HepG2 (cell line): ENCODE measurements around the gene SOX21. TPM values are rescaled to one million over a fixed set of nuclear protein-coding genes. Genes with fewer than 3 reads are reported as not detected.

Source experiments
- ATAC-seq: fragments of 200-7000 bp; cut with Tn5 transposase; 3 replicates; pipeline ENCODE4 v1.9.1; 2020; ENCODE audit warnings: mild to moderate bottlenecking, moderate library complexity
- BruUV-seq: library from RNA; stranded (reverse); fragments of 400-500 nt; replicated peaks from 2 replicates; lab custom pipeline; 2021; lab: Mats Ljungman, UMichigan
- CTCF ChIA-PET: fragments of 300-600 bp; formaldehyde crosslinking; extraction: SDS; loops from one replicate; lab custom pipeline; 2021; ENCODE audit warnings: low total read pairs, inconsistent platforms, low intra/inter-chr PET ratio; lab: Yijun Ruan, JAX
- POLR2A ChIA-PET: fragments of 350-600 bp; sonication (Branson Sonifier 250); formaldehyde crosslinking; loops from one replicate; lab custom pipeline; 2020; ENCODE audit warnings: antibody characterized with exemption, inconsistent platforms; lab: Yijun Ruan, JAX
- DNase-seq: peaks from one replicate; pipeline ENCODE4 v3.0.0-alpha.2; 2015; ENCODE audit warnings: low spot score
- FAIRE-seq: peaks from 3 replicates; lab custom pipeline; 2011; peaks lifted over from hg19 to GRCh38; lab: Jason Lieb, UNC
- H2AFZ ChIP-seq: one replicate; pipeline ENCODE4 v1.6.1; 2011; ENCODE audit warnings: low read length, inconsistent platforms
- H3K27ac ChIP-seq: fragments of 300-600 bp; 3 replicates; pipeline ENCODE4 v1.8.0; 2011; ENCODE audit warnings: mixed run types, mild to moderate bottlenecking, mixed read lengths, low read length, inconsistent platforms; ENCODE audit not compliant: insufficient read depth; ENCODE audit errors: extremely low read length
- H3K27me3 ChIP-seq, 2 experiments: fragments of 200-600 bp in 1 of 2; 2 replicates in 1 of 2; 3 replicates in 1 of 2; pipeline versions ENCODE4 v1.6.0 to v1.8.0; 2011; ENCODE audit warnings: low read length in 2 of 2, mild to moderate bottlenecking in 2 of 2, moderate library complexity in 2 of 2, inconsistent platforms in 1 of 2; ENCODE audit not compliant: insufficient read depth in 2 of 2, control insufficient read depth in 1 of 2
- H3K36me3 ChIP-seq, 2 experiments: fragments of 200-600 bp in 1 of 2; replicated peaks in 1 of 2; 2 replicates in 1 of 2; 3 replicates in 1 of 2; pipeline versions ENCODE4 v1.5.1 to v1.8.0; 2011; ENCODE audit warnings: low read length in 2 of 2, inconsistent platforms in 1 of 2; ENCODE audit not compliant: insufficient read depth in 2 of 2, control insufficient read depth in 1 of 2
- H3K4me1 ChIP-seq: 2 replicates; pipeline ENCODE4 v1.5.1; 2012; ENCODE audit warnings: low read length, inconsistent platforms; ENCODE audit not compliant: insufficient read depth
- H3K4me2 ChIP-seq: 2 replicates; pipeline ENCODE4 v1.6.0; 2011; ENCODE audit warnings: low read depth, low read length, inconsistent platforms
- H3K4me3 ChIP-seq, 3 experiments: fragments of 200-600 bp in 1 of 3; sonication (generic), shearing (Covaris generic) in 1 of 3; replicated peaks in 1 of 3; 2 replicates each; pipeline ENCODE4 v1.5.1; 2011 to 2016; ENCODE audit warnings: low read length in 3 of 3, inconsistent platforms in 2 of 3, low read depth in 2 of 3, mild to moderate bottlenecking in 2 of 3, control low read depth in 1 of 3, mixed read lengths in 1 of 3; ENCODE audit not compliant: insufficient read depth in 1 of 3
- H3K79me2 ChIP-seq: one replicate; pipeline ENCODE4 v1.6.1; 2011; ENCODE audit warnings: low read length, inconsistent platforms; ENCODE audit not compliant: insufficient read depth
- H3K9ac ChIP-seq: 2 replicates; pipeline ENCODE4 v1.6.0; 2011; ENCODE audit warnings: mild to moderate bottlenecking, low read depth, low read length, inconsistent platforms; ENCODE audit not compliant: insufficient read depth
- H3K9me3 ChIP-seq: 2 replicates; pipeline ENCODE4 v1.5.1; 2012; ENCODE audit warnings: mild to moderate bottlenecking, low read length
- H4K20me1 ChIP-seq: 2 replicates; pipeline ENCODE4 v1.6.0; 2011; ENCODE audit warnings: inconsistent platforms, mild to moderate bottlenecking, low read length, moderate library complexity; ENCODE audit not compliant: insufficient read depth
- ATF7 ChIP-seq, 2 experiments: fragments of 450-650 bp in 1 of 2; sonication (generic) in 1 of 2; formaldehyde crosslinking in 1 of 2; IDR thresholded peaks; 2 replicates each; pipeline versions ENCODE4 v1.4.0 to v1.6.1; 2016 to 2020; ENCODE audit warnings: antibody characterized with exemption in 1 of 2, mild to moderate bottlenecking in 1 of 2, missing genetic modification reagents in 1 of 2
- DNMT3B ChIP-seq: conservative IDR thresholded peaks from 2 replicates; pipeline ENCODE4 v1.6.1; 2016; ENCODE audit warnings: missing biosample characterization, control low read depth
- FOXA1 ChIP-seq, 2 experiments: fragments of 450-650 bp in 1 of 2; sonication (generic) in 1 of 2; formaldehyde crosslinking in 1 of 2; IDR thresholded peaks; 2 replicates each; pipeline versions ENCODE4 v1.4.0 to v1.6.1; 2016 to 2020; ENCODE audit warnings: missing genetic modification reagents in 1 of 2
- GATAD2A ChIP-seq: IDR thresholded peaks from 2 replicates; pipeline ENCODE4 v1.6.1; 2016
- HNF4G ChIP-seq, 2 experiments: sonication (generic) in 1 of 2; formaldehyde crosslinking in 1 of 2; IDR thresholded peaks; 2 replicates each; pipeline versions ENCODE4 v1.4.0 to v1.6.1; 2011 to 2020; ENCODE audit warnings: borderline replicate concordance in 2 of 2, low read depth in 2 of 2, mild to moderate bottlenecking in 2 of 2, low read length in 1 of 2, missing genetic modification reagents in 1 of 2, moderate library complexity in 1 of 2
- KDM5A ChIP-seq: fragments of 200-600 bp; sonication (generic); IDR thresholded peaks from 2 replicates; pipeline ENCODE4 v1.7.0; 2018; ENCODE audit warnings: antibody characterized with exemption, mild to moderate bottlenecking, low read length, borderline replicate concordance
- MAZ ChIP-seq, 2 experiments: sonication (generic) in 1 of 2; formaldehyde crosslinking in 1 of 2; IDR thresholded peaks; 2 replicates each; pipeline versions ENCODE4 v1.5.0 to v1.6.1; 2012 to 2020; ENCODE audit warnings: low read depth in 2 of 2, mild to moderate bottlenecking in 2 of 2, borderline replicate concordance in 1 of 2, improper control_type of control experiment in 1 of 2, low read length in 1 of 2, missing genetic modification reagents in 1 of 2, moderate library complexity in 1 of 2
- RFX1 ChIP-seq: fragments of 450-650 bp; IDR thresholded peaks from 2 replicates; pipeline ENCODE4 v1.6.1; 2017
- SNAI1 ChIP-seq: sonication (generic); formaldehyde crosslinking; IDR thresholded peaks from 2 replicates; pipeline ENCODE4 v1.5.0; 2020; ENCODE audit warnings: mild to moderate bottlenecking, missing genetic modification reagents, borderline replicate concordance
- ZNF138 ChIP-seq: sonication (generic); formaldehyde crosslinking; IDR thresholded peaks from 2 replicates; pipeline ENCODE4 v1.5.0; 2020; ENCODE audit warnings: mild to moderate bottlenecking, low read depth, missing genetic modification reagents
- ZNF383 ChIP-seq: sonication (generic); formaldehyde crosslinking; IDR thresholded peaks from 2 replicates; pipeline ENCODE4 v1.4.0; 2020; ENCODE audit warnings: missing genetic modification reagents, mild to moderate bottlenecking, borderline replicate concordance
- ZNF569 ChIP-seq: sonication (generic); formaldehyde crosslinking; IDR thresholded peaks from 2 replicates; pipeline ENCODE4 v1.5.0; 2020; ENCODE audit warnings: mild to moderate bottlenecking, missing genetic modification reagents, moderate library complexity, borderline replicate concordance
- ZNF619 ChIP-seq: sonication (generic); formaldehyde crosslinking; IDR thresholded peaks from 2 replicates; pipeline ENCODE4 v1.4.0; 2020; ENCODE audit warnings: mild to moderate bottlenecking, missing genetic modification reagents
- WGBS: methylation state at CpG from one replicate; pipeline ENCODE4 v1.1.6; 2017; ENCODE audit warnings: low lambda C conversion rate; 5-methylcytosine and 5-hydroxymethylcytosine counted together
- in situ Hi-C: cut with HindIII; loops from 2 replicates; pipeline ENCODE4 v1.10.0; 2017; ENCODE audit warnings: low pct_unique_long_range_greater_than_20kb; ENCODE audit not compliant: extremely low pct_ligation_motif_present
- intact Hi-C: fragments of 100-400 bp; cut with micrococcal nuclease; formaldehyde crosslinking; loops from one replicate; pipeline ENCODE4 v1.10.0; 2022; ENCODE audit not compliant: unreplicated experiment
- polyA plus RNA-seq, 8 experiments: library from polyadenylated mRNA; depleted of rRNA in 3 of 8; stranded (reverse) in 7 of 8; unstranded in 1 of 8; fragments of >200 nt; fragmentation: Illumina TruSeq in 4 of 8; extraction: Trizol in 4 of 8; gene quantifications; 2 replicates each; pipeline versions ENCODE4 v1.2.1 to v1.2.3, GENCODE V29; 2011 to 2016; ENCODE audit warnings: low read depth in 4 of 8, missing spikeins in 1 of 8, mixed read lengths in 1 of 8; ENCODE audit not compliant: insufficient read depth in 1 of 8
- total RNA-seq, 5 experiments: library from RNA; depleted of rRNA; stranded (reverse); fragments of >200 nt; fragmentation: Illumina TruSeq; extraction: Trizol; gene quantifications; 2 replicates each; pipeline ENCODE4 v1.2.3, GENCODE V29; 2016; ENCODE audit warnings: low read depth in 1 of 5
- TF ChIP-seq, protein P1 (sequence below): sonication (generic); formaldehyde crosslinking; IDR thresholded peaks from 2 replicates; pipeline ENCODE4 v1.9.0; 2021; ENCODE audit warnings: missing genetic modification reagents, mild to moderate bottlenecking, borderline replicate concordance

Gene SOX21
- total and polyA plus RNA-seq, 2 of the 13 experiments (the other 11 are each of a cell fraction or from before 2014, with no cell fraction given), result not detected

DNA sequence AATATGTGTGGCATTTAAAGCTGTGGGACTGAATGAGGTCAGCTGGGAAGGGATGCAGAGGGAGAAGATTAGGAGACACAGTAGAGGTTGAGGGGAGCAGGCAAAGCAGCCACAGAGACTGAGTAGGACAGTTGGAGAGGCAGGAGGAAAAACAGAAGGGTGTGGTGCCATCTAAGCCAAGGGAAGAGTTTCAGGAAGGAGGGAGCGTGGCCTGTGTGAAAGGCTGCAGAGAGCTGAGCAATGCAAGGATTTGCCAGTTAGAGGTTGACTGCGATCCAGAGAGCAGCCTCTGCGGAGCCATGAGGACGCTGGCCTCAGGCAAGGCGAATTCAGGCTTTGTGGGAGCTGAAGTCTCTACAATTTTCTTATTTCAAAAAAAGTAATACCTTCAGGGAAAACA lies 28.9 kb downstream of the SOX21 start:
- TF ChIP-seq KDM5A, result no peak
- no peak for TF ChIP-seq DNMT3B (CRISPR knock-in tag)
- no peak for TF ChIP-seq ZNF569 (CRISPR knock-in tag)
- TF ChIP-seq, protein P1, sequence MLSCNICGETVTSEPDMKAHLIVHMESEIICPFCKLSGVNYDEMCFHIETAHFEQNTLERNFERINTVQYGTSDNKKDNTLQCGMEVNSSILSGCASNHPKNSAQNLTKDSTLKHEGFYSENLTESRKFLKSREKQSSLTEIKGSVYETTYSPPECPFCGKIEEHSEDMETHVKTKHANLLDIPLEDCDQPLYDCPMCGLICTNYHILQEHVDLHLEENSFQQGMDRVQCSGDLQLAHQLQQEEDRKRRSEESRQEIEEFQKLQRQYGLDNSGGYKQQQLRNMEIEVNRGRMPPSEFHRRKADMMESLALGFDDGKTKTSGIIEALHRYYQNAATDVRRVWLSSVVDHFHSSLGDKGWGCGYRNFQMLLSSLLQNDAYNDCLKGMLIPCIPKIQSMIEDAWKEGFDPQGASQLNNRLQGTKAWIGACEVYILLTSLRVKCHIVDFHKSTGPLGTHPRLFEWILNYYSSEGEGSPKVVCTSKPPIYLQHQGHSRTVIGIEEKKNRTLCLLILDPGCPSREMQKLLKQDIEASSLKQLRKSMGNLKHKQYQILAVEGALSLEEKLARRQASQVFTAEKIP (CRISPR knock-in tag), result no peak
- no peak for TF ChIP-seq ZNF383 (CRISPR knock-in tag)
- Histone ChIP-seq H3K36me3 (no peaks in the 10 kb centered on the region), H3K27me3 (peaks cover 0 to 16% of the 10 kb centered on the region in 2 experiments; a peak in 2 of 5 replicates), H3K9me3 (no peaks in the 10 kb centered on the region), H4K20me1 (no peaks in the 10 kb centered on the region), H3K4me1 (no peaks in the 10 kb centered on the region), H3K9ac (no peak overlapping the region), H3K4me2 (no peak overlapping the region), H3K27ac (no peak overlapping the region), H3K79me2 (no peaks in the 10 kb centered on the region), H2AFZ (no peak overlapping the region), H3K4me3 (no peak overlapping the region)
- FAIRE-seq (no peak), ATAC-seq (no peak), DNase-seq (no peak)
- 44% methylated on average over 5 of the region's 5 CpGs for WGBS
- ChIA-PET CTCF (no interaction called here), POLR2A (no interaction called here)
- in situ Hi-C loops (loop anchor here (25.0 kb wide), 1 partner anchor 479 kb away; no protein-coding TSS in a partner anchor), intact Hi-C loops (no loop called here)
- no TSS peak for BruUV-seq

DNA sequence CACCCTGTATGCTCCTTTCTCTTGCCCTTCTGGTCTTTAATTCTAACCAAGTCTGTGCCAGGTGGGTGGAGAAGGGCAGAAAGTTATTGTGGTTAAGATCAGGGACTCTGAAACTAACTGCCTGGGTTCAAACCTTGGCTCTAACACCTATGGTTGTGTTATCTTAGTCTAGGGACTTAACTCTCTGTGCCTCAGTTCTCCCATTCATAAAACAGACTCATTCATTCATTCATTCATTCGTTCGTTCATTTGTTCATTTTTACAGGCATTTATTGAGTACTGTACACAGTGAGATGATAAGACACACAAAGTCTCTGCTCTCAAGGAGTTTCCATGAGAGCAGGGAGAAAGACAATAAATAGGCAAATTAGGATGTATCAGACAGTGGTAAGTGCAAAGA lies 30.1 kb downstream of the SOX21 start:
- in situ Hi-C loops, result loop anchor here (25.0 kb wide), 1 partner anchor 480 kb away; no protein-coding TSS in a partner anchor
- no peak for TF ChIP-seq ATF7 (IDR thresholded peaks at IDR 0.05)
- no peak for TF ChIP-seq ATF7 (CRISPR knock-in tag; IDR thresholded peaks at IDR 0.05)
- no peak for TF ChIP-seq GATAD2A (CRISPR knock-in tag)
- TF ChIP-seq ZNF138 (CRISPR knock-in tag), result no peak
- no peak for TF ChIP-seq MAZ (IDR thresholded peaks at IDR 0.05; ENCODE audit: borderline replicate concordance, low read depth, low read length)
- TF ChIP-seq MAZ (CRISPR knock-in tag; IDR thresholded peaks at IDR 0.05; ENCODE audit: low read depth), result no peak
- TF ChIP-seq SNAI1 (CRISPR knock-in tag), result no peak
- no peak for TF ChIP-seq HNF4G (IDR thresholded peaks at IDR 0.05; ENCODE audit: borderline replicate concordance, low read depth, low read length)
- no peak for TF ChIP-seq HNF4G (CRISPR knock-in tag; IDR thresholded peaks at IDR 0.05; ENCODE audit: borderline replicate concordance, low read depth)
- TF ChIP-seq FOXA1 (IDR thresholded peaks at IDR 0.05), result no peak
- no peak for TF ChIP-seq FOXA1 (CRISPR knock-in tag; IDR thresholded peaks at IDR 0.05)
- no peak for TF ChIP-seq RFX1
- no peak for TF ChIP-seq ZNF619 (CRISPR knock-in tag)

More for the DNA sequence above, 30.1 kb downstream of the SOX21 start:
- no peaks in the 10 kb centered on the region for H3K9me3 ChIP-seq
- POLR2A ChIA-PET, result no interaction called here
- no peak for DNase-seq
- H3K27ac ChIP-seq, result no peak overlapping the region
- H3K27me3 ChIP-seq, result peaks cover 0 to 16% of the 10 kb centered on the region in 2 experiments; a peak in 2 of 5 replicates
- intact Hi-C loops, result no loop called here
- WGBS, result 0% methylated on average over 2 of the region's 2 CpGs
- H3K36me3 ChIP-seq, result no peaks in the 10 kb centered on the region
- CTCF ChIA-PET, result no interaction called here
- H3K4me2 ChIP-seq, result no peak overlapping the region
- H4K20me1 ChIP-seq, result no peaks in the 10 kb centered on the region
- H3K9ac ChIP-seq, result no peak overlapping the region
- H3K4me3 ChIP-seq, result no peak overlapping the region
- ATAC-seq, result no peak
- no peaks in the 10 kb centered on the region for H3K79me2 ChIP-seq
- no peak for FAIRE-seq
- no peak overlapping the region for H2AFZ ChIP-seq
- no peaks in the 10 kb centered on the region for H3K4me1 ChIP-seq
- BruUV-seq, result no TSS peak
